CD4-positive, alpha-beta T cell treated with Interleukin-17A for 1 hour (primary cell): ENCODE measurements around the gene BTBD16.

Source experiments
- DNase-seq: peaks from one replicate; pipeline ENCODE4 v3.0.0-alpha.2; 2020

The BTBD16 gene

DNA sequence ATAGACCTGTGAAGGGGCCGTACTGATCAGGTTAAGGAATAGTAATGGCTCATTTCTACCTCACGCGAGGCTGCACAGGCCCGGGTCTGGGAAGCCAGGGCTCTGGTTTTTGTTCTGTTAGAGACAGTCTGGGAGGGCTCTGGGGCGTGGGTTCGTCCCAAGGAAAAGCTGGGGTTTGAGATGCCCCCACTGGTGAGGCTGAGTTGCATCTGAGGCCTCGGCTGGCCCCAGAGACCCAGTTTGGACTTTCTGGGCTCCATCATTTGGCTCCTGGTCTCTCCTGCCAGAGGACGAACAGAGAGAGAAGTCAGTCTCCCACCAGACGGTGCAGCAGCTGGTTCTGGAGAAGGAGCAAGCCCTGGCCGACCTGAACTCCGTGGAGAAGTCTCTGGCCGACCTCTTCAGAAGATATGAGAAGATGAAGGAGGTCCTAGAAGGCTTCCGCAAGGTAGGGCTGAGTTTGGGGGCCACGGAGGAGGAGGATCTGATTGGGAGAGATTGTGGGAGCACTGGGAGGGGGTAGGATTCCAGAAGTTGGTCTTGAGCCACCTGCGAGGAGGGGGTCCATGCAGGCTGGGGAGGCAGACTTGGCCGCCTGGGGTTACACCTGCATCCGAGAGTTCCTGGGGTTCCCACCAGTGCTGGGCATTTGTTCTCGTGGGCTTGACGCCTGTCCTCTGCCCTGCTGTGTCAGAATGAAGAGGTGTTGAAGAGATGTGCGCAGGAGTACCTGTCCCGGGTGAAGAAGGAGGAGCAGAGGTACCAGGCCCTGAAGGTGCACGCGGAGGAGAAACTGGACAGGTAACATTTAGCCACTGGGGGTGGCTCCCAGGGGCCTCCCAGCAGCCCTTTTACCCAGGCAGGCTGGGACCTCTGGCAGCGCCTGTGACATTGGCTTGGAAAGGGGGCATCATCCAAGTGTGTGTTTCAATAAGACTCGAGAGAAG, 22.5 kb upstream of the BTBD16 start:
- DNase-seq: no peak

DNA sequence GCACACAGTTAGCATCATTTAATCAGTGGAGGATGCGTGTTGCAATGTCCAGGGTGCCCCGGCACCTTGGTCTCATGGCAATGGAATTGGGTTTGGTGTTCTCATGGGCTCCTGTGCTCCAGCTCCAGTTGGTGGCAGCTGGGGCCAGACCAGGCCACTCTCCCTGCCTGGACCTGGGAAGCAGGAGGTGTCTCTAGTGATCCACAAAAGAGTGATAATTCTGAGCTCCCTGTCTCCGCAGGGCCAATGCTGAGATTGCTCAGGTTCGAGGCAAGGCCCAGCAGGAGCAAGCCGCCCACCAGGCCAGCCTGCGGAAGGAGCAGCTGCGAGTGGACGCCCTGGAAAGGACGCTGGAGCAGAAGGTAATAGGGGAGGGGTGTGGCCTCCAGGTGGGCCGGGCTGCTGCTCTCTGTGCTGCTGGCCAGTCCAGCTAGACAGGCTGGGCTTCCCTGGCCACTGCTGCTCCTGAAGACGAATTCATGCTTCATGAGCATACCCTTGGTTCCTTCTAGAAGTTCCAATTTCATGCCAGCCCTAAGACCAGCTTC, 21.7 kb upstream of the BTBD16 start:
- DNase-seq: no peak

DNA sequence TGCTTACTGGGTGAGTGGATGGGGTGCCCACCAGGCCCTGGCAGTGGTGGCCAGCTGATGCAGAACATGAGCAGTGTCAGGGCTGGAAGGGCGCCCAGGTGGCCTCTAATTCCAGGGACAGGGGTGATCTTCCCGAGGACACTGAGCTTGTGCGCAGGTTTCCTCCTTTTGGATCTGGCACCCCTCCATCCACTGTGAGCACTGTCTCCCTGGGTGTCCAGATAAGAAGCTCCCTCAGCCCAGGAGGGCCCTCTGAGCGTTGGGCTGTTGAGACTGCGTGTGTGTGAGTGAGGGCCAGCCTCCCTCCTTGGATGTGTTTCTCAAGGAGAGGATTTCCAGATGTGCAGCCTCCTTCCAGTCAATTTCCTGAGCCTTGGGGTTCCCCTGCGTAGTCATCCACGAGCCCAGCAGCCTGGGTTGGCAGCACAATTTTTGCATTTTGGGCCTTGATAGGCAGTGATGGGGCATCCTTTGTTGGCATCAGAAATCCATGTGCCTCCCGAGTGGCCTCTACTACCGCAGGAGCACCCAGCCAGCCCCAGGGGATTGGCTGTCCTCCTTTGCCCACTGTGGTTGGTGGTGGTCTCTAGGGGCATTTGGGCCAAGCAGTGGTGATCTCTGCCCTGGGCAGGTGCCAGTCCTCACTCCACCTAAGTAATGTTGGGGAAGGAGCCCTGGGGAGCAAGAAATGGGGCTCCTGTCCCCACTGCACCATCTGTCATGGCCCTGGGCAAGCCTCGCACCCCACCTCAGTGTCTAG, 20.9 kb upstream of the BTBD16 start:
- DNase-seq: no peak

DNA sequence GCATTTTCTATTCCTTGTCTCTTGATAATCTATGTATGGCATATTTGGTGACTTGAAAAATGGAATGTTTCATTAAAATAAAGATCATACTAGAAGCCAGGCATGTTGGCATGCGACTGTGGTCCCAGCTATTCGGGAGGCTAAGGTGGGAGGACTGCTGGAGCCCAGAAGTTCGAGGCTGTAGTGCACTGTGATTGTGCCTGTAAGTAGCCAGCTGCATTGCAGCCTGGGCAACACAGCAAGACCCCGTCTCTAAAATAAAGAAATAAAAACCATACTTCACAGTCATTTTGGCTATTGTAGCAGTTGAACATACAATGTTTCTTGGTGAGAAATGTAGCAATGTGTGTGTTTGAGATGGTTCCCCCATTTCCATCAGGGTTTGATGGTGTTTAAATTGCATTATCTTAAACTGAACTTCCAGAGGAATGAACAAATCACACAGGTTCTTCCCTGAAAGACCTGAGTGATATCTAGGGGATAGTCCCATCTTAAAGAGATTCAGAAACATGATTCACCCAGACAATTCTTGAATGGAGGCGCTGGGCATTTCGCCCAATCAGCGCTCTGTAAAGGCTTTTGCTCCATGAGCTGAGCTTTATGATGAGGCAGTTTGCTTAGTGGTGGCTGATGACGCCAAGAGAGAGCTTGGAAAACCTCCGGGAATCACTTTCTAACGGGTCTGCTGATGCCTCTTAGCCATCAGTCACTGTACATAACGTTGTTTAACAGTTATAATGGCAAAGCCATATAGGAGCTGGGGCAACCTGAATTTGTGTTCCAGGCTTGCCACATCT, 19.4 kb upstream of the BTBD16 start:
- DNase-seq: no peak

DNA sequence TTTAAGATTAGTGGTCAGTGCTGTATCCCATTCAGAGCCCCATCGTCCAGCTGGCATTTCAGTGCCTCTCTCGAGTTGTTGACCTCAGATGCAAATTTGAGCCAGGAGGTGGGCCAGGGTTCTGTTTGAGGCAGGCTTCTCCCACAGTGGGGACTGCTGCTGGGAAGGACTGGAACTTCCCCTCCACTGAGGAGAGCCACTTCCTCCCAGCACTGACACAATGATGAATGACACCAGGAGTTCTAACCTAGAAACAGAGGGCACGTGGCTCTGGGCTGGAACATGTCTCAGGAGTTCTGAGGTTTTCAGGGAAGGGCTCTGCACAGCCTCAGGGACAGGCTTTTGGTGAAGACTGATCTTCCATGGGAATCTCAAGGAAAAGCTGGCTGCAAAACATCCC, 18.3 kb upstream of the BTBD16 start:
- DNase-seq: no peak

DNA sequence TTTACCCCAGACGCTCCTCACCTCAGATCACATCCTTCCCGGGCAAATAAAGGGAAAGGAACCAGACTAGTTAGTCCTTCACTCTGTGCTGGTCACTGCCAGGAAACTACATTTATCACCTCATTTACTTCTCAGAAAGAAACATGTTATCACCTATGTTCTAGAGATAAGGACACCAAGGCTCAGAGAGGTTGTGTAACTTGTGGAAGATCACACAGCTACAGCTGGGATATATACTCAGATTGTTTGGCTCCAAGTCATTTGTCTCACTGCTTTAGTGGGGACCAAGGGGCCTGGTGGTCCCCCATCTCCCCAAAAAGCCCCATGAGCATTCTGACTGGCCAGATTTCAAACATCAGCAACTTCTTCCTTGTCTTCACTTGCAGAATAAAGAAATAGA, 17.5 kb upstream of the BTBD16 start:
- DNase-seq: no peak

DNA sequence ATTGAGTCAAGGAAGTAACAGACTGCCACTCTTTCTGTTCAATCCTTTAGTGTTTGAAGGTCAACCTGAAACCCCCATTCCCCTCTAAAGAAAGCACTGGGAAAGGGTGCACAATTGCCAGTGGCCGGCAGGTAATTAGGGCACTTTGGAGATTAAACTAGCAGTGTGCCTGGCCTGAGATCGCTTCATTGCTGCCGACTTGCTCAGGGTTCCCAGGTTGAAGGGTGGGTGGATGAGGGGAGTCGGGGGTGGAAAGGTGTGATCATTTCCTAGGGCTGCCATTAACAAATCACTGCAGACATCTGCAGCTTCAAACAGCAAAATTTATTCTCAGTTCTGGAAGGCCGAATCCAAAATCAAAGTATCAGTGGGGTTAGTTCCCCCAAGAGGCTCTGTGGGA, 16.3 kb upstream of the BTBD16 start:
- no peak for DNase-seq

DNA sequence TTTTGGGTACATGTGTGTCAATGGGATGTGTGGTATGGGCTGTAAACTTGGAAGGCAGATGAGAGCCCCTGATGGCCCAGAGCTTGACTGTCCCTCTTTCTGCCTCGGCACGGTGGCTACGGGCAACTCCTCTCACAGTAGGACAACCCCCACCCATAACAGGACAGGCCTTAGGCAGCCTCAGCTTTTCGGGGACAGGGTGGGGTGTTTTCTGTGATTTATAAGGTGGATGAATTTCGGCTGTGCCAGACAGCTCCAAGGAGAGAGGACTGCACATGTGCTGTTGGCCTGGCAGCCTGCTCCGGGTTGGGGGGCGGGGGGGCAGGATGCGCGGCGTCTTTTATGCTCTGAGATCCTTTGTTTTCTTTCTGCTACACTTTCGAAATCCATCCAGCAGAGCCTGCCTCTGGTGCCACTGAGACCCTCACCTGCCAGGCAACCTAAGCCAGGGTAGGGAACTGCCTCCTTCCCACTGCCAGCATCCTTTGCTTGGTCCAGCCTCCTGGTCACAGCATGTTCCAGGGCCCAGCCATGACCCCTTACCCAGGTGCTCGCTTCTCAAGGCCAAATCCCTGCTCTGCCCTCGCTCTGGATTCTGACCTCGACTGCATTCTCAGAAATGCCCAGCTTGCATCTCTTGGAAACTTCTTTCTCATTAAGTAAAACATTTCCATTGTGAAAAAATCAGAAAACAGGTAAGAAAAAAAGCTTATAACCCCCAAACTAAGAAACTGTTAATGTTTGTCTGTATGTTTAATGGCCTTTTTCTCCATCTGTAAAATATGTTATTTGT, 15.4 kb upstream of the BTBD16 start:
- no peak for DNase-seq

DNA sequence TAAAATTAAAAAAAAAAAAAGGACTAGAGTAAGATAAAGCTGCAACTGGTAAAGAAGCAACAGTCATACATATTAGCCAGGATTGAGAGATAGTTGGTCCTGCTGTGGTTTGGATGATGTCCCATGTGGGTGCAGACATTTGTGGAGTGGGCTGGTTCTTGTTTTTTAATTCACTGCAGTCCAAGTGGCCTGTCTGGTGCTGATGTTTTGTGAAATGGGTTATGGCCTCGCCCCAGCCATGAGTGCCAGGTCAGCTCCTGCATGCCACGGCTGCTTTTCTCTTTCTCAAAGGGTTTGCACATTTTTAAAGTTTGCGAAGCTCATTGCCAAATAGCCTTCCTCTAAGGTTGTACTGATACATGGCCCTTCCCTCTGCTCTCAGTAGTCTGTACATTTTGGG, 14.1 kb upstream of the BTBD16 start:
- DNase-seq: no peak

DNA sequence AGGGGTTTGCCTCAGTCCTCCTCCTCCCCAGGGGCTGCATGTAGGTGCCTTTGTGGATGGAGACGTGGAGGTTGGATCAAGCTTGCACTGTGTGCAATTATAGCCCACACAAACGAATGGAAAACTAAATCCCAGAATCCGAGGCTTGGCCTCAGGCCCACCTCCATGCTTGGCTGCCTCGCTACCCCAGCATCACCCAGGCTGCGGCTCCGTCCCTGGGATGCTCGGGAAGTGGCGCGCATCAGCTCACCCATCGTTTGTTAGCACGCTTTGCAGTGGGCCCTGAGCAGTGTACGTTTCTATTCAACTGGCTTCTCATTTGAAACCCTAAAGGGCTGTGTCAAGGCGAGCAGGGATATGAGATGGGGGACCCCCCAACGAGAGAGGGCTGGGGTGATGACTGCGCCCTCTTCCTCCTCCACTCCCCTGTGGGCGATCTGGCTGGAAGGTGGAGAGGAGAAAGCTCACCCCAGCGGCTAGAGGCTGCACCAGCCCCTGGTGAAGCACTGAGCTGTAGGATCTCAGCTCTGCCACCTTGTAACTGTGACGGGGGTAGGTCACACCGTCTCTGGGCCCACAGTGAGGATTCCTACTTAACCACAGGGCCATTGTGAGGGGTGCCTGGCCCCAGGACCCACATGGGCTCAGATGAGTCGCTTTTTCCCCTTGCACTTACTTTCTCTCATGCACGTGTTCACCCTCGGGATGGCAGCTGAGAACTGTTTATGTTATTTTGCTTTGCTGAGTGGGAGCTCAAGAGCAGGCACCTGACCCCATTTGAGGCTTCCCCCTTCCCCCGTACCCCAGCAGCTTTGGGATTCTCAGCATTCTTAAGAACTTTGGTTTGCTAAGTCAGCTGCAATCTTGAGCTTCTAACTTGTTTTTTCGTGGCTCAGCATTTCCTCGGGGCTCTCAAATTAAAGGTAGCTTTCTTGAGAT, 12.7 kb upstream of the BTBD16 start:
- no peak for DNase-seq

DNA sequence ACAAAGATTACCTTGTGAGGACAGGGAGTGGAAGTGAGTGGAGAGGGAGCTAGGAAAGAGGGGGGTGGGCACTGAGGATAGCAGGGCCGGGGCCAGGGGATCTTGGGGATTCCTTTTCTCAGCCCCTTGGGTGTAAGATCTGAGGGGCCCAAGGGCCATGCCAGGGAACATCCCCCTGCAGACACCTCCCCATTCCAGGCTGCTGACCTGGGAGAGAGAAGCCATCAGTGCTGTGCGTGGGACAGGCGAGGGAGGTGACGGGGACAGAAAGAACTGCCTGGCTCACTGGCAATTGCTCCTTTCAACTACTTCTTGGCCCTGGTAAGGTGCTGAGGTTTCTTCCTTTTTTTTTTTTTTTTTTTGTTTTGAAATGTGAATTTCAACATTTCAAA, 12.0 kb upstream of the BTBD16 start:
- DNase-seq: no peak

DNA sequence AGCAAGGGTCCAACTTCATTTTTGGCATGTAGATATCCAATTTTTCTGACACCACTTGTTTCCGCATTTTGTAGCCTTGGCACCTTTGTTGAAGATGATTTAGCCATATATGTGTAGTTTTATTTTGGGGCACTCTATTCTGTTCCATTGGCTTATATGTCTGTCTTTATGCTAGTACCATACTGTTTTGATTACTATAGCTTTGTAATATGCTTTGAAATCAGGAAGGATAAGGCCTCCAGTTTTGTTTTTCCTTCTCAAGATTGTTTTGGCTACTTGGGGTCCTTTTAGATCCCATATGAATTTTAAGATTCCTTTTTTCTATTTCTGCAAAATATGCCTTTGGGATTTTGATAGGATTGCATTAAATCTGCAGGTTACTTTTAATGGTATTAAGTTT, 9.5 kb upstream of the BTBD16 start:
- no peak for DNase-seq

DNA sequence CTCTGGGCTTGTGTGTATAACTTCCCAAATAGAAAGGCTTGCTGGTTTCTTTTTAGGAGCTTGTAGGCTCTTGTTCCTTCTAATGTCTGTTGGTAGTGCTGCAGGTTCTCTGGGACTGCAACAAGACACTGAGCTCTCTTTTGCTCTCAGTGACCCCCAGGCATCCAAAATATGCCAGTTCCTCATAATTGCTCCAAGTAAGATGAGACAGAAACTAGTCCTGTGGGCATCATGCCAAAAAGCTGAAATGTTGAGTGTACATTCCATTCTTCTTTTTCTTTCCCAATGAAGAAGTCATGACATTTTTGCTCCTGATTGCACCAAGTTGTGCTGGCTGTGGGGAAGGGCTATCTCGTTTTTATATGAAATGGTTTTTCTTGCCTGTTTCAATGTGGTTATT, 7.1 kb upstream of the BTBD16 start:
- no peak for DNase-seq

DNA sequence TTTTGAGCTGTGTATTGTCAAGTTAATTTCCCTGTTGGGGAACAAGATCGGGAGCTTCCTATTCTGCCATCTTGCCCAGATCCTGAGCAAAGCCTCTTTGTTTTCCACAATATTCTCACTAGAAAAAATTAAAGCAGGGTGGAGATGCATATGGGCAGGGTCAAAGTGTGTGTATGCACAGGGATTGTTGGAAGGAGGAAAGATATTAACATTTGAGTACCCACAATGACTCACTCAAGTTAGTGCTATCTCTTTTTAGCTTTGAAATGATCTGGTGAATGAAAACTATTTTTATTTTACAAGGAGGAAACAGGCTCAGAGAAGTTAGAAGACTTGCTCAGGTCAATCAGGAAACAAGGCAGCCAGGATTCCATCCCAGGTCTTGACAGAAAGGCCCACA, 6.7 kb upstream of the BTBD16 start:
- DNase-seq: no peak

DNA sequence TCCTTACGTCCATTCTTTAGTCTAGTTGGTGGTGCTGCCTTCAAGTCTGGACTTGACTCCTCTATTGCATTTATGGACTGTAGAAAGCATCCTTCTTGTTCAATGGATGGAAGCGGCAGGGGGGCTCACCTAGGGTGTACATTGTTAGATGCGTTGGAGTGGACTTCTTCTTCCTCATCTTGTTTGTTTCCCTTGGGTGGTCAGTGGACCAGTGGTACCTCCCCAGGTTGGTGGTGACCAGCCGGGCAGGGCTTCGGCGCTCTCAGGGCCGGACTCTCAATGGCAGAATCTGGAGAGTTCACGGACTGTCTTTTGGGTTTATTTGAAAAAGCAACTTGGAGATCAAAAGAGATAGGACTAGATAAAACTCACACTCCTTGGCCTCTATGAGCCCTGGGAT, 6.2 kb upstream of the BTBD16 start:
- DNase-seq: no peak

DNA sequence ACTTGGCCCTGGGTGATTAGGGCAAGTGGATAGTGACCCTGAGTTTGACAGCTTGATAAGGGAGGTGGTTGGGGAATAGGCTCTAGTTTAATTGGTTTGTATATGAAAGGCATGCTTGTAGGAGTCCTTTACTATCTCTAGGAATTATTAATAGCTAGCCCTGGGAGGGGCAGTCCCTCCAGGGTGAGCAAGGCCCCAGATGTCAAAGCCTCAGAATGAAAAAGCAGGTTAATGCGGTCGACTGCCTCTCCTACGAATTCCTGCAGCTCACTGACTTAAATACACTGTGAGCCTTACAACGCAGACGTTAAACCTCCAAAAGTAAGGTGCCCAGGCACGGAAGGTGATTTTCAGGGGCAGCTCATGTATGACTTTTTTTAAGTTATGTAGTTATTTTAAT, 5.2 kb upstream of the BTBD16 start:
- DNase-seq: no peak

DNA sequence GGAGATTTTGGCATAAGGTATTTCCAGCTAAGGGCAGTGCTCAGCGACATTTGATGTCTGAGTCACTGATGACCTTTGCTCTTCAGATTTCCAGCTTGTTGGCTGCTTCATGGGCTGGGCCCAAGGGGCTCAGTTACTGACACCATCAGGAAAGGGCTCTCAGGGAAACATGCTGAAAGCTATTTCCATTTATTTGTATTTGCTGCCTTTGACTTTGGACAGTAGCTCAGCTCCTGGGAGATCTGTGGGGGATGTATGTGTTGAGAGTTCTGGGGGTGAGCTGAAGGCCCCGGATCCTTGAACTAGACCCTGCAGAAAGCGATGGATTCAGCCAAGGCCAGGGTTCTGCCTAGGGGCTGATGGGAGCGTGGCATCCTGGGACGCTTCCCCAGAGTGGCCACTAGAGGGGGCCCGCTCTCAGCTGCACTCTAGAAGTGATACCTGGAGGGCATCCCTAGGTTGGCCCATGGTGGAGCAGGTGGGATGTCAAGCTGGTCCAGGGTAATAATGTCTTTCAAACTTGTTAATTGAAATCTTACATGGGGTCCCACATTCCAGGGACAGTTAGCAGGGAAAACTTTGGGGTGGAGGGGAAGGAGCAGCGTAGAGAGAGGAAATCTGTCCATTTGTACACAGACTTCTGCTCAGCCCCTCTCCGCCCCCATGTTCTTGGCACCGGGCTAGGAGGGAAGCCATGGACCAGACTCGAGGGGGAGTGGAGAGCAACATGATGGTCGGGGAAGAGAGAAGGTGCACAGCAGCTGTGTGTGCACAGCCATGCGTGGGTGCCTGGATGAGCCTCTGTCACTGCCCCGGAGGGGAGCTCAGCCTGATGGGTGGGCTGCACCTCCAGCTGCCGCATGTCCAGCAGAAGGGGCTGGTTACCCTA, 3.0 kb upstream of the BTBD16 start:
- DNase-seq: peak; percentile 33

DNA sequence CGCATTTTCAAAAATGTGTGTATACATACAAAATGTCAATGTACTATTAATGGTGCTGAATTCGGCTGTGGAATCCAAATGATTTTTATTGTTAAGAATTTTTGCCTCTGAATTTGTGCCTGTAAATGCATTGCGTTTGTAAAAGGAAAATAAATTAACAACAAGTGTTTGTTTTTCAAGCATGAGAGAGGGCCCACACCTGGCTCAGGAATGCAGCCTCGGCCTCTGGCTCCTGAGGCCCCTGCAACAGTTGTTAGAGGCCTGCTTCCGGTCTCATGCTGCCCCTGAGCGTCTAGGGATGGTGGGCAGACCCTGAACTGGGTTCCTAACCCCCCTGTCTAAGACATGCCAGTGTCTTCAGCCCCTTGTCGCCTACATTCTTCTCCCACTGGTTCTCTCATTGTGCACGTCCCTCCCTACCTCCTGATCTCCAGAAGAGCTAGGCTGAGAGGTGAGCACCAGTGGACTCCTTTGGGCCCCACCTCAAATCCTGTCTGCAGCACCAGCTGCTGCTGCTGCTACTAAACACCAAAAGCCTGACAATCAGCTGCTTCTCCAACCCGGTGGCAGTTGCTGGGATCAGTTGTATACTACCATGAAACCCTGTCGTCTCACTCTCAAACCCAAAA, 1.9 kb upstream of the BTBD16 start:
- DNase-seq: no peak

DNA sequence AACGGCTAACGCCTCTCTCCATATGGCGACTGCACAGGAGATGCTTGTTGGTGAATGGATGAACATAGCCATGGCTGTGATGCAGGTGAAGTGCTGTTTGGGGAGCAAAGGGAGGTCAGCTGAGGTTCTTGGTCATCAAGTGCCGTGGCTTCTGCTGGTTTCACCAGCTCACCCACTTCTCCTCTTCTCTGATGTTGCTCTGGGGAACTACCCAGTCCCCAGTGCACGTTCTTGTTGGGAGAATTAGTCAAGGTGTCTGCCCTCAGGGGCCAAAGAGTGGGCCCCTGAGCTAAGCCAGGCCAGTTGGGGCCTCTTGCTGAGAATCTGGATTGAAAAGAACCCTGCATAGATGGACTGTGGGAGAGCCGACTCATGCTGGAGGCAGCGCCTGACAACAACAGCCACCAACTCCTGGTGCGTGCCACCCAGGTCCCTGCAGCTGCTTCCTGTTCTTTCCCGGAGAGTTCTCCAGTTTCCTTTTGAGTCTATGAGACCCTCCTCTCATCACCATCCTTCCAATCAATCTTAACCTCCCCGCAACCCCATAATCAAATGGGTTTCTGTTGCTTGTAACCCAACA, 3.0 kb downstream of the BTBD16 start:
- no peak for DNase-seq
